ENCODE data around the gene SPN.

- TF ChIP-seq CTCF (IDR thresholded peaks at IDR 0.05; ENCODE audit: low read length) (no peak), EZH2 (IDR thresholded peaks at IDR 0.05; ENCODE audit: borderline replicate concordance, low read length) (no peak)
Measured at GRCh38 chr16:29719063-29719462, 56.0 kb downstream of the SPN start.

Data from OCI-LY1 (cell line).